ENCODE results near the gene EID2.

DNA sequence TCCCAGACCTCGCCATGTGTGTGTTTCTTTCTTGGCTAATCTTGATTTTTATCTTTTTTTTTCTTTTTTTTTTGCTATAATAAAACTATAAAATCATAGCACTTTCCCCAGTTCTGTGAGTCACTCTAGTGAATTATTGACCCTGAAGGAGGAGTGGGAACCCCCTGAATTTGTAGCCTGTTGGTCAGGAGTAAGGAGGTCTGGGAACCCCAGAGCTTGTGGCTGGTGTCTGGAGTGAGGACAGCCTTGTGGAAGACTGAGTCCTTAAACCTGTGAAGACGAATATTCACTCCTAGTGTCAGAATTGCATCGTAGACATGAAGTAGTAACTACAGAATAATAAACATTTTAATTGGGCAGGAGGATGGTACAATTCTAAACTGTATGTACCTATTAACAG, 14.8 kb downstream of the EID2 start:
- TF ChIP-seq RAD21 (IDR thresholded peaks at IDR 0.05) (no peak), FOXA1 (IDR thresholded peaks at IDR 0.05) (no peak), YY1 (IDR thresholded peaks at IDR 0.05) (no peak), HNF4G (IDR thresholded peaks at IDR 0.05) (no peak), NR2F2 (IDR thresholded peaks at IDR 0.05) (no peak), SP1 (IDR thresholded peaks at IDR 0.05) (no peak), TAF1 (conservative IDR thresholded peaks at IDR 0.05) (no peak), GABPA (IDR thresholded peaks at IDR 0.05 in 1 of 2, conservative IDR thresholded peaks at IDR 0.05 in 1 of 2) (no peak), JUND (IDR thresholded peaks at IDR 0.05) (no peak)
- TF ChIP-seq, protein P1, sequence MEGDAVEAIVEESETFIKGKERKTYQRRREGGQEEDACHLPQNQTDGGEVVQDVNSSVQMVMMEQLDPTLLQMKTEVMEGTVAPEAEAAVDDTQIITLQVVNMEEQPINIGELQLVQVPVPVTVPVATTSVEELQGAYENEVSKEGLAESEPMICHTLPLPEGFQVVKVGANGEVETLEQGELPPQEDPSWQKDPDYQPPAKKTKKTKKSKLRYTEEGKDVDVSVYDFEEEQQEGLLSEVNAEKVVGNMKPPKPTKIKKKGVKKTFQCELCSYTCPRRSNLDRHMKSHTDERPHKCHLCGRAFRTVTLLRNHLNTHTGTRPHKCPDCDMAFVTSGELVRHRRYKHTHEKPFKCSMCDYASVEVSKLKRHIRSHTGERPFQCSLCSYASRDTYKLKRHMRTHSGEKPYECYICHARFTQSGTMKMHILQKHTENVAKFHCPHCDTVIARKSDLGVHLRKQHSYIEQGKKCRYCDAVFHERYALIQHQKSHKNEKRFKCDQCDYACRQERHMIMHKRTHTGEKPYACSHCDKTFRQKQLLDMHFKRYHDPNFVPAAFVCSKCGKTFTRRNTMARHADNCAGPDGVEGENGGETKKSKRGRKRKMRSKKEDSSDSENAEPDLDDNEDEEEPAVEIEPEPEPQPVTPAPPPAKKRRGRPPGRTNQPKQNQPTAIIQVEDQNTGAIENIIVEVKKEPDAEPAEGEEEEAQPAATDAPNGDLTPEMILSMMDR (IDR thresholded peaks at IDR 0.05; ENCODE audit: low read depth, low read length, missing input control): no peak
- TF ChIP-seq, protein P2, sequence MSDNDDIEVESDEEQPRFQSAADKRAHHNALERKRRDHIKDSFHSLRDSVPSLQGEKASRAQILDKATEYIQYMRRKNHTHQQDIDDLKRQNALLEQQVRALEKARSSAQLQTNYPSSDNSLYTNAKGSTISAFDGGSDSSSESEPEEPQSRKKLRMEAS (IDR thresholded peaks at IDR 0.05): no peak
- TF ChIP-seq, protein P3, sequence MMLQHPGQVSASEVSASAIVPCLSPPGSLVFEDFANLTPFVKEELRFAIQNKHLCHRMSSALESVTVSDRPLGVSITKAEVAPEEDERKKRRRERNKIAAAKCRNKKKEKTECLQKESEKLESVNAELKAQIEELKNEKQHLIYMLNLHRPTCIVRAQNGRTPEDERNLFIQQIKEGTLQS (IDR thresholded peaks at IDR 0.05): no peak
